CD4-positive, alpha-beta T cell treated with Interleukin-6 at 100 ng/mL for 8 hours (primary cell): ENCODE data around the gene AGPS.
"Not testable (repeated sequence)": the region's sequence is repeated elsewhere in the genome, so short reads cannot be mapped to it uniquely, and the experiment has no call there.

Experiments used
- DNase-seq: peaks from one replicate; pipeline ENCODE4 v3.0.0-alpha.2; 2020; ENCODE audit warnings: mixed read lengths, low spot score

AGPS gene

DNA sequence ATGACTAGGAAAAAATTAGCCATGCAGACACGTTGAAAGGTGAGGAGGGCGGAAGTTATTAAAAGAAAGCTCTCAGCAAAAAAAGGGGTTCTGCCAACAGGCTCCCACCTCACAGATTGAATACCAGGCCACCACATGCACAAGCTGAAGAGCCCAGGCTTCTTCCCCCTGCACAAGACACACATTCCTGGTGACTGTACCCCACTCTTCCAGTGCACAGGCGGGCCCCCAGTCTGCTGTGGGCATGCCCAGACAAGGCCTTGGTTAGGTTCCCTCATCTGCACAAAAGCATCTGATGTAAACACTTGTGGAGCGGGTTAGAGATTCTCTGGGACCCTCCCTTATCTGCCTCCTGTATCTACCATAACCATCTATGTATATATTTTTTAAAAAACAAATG lies 81.7 kb downstream of the AGPS start:
- no peak for DNase-seq

DNA sequence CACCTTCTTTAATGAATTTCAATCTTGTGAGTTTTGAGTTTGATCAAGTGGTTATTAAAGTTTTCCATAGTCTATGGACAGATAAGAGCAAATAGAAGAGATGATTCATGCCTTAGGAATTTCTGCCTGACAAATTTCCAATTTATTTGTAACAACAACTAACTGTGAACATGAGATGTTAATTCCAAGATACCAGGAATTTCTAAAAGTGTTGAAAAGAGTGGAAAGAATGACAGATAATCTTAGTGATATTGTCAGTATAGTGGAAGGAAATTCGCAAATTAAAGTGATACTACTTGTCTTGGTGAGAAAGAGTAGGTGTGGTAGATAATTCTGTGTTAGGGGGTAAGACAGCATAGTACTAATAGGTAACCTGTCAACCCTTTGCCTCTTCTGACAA lies 82.4 kb downstream of the AGPS start:
- no peak for DNase-seq

DNA sequence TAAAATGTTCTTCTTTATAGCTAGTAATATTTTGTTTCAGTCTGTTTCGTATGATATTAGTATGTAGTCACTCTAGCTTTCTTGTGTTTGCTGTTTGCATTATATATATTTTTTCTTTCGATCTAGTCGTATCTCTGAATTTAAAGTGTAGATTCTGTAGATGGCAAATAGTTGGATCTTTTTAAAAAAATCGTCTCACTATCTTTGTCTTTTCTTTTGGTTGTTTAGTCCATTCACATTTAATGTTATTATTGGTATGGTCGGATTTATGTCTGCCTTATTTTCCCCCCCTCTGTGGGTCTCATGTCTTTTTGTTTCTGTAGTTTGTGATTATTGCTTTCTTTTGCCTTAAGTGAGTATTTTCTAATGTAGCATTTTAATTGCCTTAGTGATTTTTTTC lies 84.3 kb downstream of the AGPS start:
- no peak for DNase-seq

DNA sequence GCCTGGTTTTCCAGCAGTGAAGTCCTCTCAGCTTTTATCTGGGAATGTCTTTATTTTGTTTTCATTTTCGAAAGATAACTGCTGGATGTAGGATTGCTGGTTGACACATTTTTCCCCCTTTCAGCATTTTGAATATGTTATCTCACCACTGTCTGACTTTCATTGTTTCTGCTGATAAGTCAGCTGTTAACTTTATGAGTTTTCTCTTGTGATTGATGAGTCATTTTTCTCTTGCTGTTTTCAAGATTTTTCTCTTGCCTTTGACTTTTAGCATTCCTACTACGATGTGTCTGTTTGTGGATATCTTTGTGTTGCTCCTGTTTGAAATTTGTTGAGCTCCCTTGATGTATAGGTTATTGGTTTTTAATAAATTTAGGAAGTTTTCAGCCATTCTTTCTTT lies 85.5 kb downstream of the AGPS start:
- DNase-seq, result no peak

DNA sequence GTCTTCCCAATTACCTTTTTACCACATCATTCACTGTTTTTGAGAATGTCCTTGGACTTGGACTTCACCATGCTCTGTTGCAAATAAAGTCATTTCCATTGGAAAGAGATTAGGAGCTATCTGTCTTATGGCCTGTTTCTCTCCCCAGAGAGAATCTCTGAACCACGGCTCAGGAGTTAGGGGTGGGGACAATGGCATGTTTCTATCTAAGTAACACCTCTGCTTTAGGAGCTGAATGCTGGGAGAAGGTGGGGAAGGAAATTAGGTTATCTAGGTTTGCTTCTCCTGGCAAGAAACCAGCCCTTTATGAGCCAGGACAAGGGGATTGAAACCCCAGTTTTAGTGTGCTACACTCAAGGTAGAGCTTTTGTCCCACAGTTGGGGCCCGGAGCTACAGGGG lies 86.3 kb downstream of the AGPS start:
- no peak for DNase-seq

DNA sequence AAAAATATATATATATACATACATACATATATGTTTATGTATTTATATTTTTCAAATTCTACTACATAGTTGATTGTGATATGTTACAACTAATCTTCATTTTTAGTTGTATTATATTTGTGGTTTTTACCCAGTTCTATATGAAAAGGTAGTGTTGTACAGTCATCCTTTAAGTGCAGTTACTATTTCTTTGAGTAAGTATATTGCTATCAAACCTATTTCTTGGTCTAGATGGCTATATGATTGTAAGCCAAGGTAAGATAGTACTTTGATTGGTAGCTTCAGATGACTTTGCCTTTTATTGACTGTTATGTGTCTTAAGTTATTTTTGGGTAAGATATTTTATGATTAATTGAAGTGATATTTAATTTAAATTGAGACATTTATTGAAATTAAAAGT lies 89.6 kb downstream of the AGPS start:
- DNase-seq, result no peak

DNA sequence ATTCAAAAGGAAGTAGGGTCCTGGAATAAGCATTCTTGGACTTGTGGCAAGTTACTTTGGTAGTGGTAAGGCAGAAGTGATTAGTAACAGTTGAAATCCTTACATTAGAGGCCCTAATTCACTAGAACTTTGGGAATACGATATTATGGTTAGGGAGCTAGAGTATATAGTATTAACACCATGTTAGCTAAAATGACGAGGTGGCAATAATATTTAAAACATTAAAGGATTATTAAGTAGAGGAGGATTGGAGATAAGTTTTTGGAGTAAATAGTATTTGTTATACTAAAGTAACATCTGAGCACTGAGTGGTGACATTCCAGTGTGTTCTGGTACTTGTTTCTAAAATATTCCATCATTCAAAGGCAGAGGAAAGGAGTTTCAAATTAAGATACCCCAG lies 91.0 kb downstream of the AGPS start:
- no peak for DNase-seq

DNA sequence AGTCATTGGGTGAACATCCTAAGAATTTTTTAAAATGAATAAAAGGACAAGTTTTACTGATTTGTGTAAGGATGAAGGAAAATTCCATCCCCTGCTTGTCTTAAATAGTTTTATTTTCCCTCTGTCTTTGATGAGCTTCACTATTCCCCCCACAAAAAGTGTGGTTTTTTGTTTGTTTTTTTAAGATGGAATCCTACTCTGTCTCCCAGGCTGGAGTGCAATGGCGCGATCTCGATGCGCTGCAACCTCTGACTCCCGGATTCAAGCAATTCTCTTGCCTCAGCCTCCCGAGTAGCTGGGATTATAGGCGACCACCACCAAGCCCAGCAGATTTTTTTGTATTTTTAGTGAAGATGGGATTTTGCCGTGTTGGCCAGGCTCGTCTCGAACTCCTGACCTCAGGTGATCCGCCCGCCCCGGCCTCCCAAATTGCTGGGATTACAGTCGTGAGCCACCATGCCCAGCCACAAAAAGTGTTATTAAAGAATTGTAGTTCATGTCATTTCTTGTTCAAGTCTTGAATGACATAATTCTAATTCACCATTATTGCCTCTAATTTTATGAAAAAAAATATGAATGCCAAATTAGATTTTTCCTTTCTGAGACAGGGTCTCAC lies 91.7 kb downstream of the AGPS start:
- no peak for DNase-seq

DNA sequence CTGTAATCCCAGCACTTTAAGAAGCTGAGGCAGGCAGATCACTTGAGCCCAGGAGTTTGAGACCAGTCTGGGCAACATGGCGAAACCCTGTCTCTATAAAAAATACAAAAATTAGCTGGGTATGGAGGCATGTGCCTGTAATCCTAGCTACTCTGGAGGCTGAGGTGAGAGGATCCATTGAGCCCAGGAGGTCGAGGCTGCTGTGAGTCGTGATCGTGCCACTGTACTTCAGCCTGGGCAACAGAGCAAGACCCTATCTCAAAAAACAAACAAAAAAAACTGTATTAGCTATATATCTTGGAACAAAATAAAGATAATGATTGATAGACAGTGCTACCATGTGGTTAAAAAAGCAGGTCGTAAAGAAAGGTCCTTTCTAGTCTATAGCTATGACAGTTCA lies 93.1 kb downstream of the AGPS start:
- DNase-seq, result not testable (repeated sequence)

DNA sequence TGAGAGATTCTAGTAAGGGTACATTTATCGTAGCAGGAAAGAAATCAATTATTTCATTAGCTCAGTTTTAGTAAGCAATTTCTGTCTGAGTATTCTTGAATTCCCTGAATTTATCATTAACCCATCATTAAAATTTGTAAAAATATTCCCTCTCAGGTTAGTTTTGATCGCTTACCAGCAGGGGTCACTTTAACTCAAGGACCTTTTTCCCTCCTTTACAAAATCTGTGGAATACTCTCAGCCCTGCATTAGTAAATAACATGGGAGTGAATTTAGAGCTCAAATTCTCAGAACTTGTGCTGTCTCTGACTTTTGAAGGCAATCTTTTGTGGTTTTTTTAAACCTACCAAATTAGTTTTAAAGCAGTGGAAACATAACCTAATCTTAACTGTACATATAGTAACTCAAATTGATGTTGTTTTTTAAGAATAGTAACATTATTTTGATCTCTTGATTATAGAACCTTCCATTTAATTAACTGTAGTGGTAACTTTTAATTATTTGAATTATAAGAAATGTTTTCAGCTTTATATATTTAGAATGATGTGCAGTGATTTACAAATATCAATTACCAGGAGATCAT lies 97.2 kb downstream of the AGPS start:
- DNase-seq, result no peak

DNA sequence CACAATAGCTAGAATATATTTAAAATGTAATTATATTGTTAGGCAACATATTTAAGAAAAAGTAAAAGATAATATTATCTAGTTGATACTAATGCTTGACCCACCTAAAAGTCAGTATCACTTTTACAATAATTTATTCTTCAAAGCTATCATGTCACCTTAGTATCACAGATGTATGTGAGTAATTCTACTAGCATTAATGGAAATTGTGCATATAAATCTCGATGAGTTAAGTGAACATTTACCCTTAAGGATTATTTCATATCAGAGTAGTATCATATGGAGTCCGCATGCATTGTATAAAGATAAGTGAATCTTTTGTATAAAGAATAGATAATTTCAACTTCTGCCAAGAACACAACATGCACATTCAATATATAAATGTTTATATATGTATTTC lies 103.4 kb downstream of the AGPS start:
- DNase-seq, result no peak

DNA sequence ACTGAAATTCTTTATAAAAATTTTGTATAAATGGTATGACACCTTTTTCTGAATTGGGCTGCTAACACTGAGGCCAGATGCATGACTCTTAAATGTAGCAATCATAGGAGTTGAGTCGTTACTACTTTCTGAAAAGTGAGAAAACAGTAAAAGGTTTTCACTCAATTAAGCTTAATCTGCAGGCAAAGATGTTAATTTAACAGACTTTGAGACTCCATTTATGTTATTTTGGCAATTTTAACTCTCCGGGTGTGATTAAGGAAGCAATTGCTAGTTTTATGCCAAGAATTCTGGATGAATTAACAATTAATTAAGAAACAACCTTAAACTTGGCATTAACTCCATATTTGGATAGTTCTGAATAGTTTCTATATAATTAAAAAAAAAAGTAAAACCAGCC lies 104.3 kb downstream of the AGPS start:
- no peak for DNase-seq

DNA sequence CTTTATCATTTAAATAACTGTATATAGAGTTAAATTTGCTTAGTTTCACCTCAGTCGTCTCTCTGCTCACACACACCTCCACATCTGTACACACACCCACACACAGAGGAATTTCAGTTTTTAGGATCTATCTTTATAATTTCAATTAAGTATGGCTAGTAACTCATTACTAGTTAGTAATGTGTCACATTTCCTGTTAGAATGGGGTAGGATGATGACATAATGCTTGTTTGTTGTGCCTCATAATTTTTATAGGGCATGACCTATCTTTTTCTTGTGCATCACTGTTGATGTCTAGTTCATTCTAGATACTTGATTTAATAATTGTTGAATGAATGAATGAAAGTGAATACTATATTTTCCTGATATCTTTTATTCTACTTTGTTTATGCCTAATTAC lies 108.6 kb downstream of the AGPS start:
- no peak for DNase-seq

DNA sequence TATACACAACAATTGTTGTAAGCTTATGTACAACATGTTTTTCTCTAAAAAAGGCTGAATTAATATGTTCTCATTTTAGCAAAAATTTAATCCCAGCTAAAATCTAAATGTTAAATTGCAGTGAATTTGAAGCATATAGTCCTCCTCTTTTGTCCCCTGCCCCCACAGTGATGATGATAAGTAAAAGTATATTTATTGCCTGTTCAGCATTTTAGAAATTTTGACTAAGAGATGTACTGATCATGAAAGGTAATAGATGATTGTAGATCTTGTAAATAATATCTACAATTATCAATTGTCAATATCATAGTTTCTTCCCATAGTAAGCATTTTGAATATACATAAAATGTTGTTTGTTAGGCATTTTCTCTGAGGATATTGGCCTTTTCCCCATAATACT lies 113.9 kb downstream of the AGPS start:
- DNase-seq, result no peak

DNA sequence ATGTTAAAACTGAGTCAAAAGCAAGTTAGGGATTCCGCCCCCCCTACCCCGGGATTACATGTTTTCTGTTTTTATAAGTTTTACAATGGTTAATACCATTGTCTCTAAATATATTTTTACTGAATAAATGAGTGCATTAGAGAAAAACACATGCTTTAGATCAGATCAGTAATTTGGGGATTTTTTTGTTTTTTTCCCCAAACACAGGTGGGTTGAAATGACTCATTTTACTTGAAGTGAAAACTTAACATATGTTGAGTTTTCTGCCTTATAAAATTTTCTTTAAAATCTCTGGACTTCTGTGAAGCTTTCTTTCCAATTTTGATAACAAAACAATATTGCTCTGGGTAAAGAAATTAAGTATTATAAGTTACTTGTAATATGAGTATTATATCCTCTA lies 114.4 kb downstream of the AGPS start:
- DNase-seq, result no peak

DNA sequence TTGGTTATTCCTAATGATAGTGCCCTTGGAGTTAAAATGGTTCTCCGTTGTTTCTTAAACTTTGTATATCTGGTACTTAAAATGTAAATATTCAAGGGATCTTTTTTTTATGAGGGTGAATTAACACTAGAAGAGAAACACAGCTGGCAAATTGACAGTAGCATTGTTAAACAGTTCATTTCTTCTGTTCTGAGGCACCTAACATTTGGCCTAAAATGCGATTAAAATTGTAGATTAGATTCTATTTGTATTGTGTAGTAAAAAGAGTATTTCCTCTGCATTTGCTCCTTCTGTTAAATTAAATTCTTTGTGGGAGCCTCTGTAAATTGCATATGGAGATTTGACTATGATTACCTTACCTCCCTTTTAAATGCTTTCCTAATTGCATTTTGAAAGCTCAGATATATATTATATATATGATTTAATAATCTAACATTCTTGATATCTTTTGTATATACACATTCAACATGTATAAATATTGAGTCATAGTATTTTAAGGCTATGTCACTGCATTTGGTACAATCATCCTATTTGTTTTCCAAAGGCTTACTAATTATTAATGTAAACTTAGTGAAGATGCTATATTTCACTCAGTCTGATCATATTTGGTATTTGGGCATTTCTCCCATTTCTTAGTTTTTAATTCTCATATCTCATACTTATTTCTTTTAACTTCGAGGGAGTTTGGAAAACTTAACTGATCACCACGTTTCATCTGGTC lies 124.4 kb downstream of the AGPS start:
- no peak for DNase-seq

DNA sequence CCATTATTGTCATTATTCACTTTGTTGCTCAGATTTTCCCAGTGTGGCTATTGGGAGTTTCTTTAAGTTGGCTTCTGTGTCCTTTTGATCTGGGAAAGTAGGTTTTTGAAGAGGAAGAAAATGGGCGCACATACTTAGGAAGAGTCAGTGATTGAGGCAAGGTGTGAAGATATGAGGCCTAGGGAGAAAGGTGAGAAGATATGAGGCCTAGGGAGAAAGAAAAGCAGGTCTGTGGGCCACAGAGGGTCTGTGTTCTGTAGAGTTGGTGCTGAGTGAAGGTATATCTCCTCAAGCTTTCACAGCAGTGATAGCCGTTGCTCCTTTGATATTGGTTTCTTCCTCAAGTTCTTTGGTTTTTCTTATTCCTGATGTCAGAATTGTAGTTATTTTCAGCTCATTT lies 126.2 kb downstream of the AGPS start:
- DNase-seq, result no peak

DNA sequence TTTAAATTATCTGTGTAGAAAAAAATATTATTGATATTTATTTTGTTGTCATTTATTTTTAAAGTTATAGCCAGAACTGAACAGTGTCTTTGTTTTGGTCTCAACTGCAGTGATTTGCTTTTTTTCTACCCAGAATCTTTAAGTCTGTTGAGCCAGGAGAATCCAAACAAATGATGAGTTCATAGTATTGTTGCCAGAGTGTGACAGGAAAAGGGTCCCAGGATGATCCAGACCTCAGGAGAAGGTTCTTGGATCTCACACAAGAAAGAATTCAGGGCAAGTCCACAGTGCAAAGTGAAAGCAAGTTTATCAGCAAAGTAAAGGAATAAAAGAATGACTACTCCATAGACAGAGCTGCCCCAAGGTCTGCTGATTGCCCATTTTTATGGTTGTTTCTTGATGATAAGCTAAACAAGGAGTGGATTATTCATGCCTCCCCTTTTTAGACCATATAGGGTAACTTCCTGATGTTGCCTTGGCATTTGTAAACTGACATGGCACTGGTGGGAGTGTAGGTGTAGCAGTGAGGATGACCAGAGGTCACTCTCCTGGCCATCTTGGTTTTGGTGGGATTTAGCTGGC lies 127.1 kb downstream of the AGPS start:
- DNase-seq, result no peak

DNA sequence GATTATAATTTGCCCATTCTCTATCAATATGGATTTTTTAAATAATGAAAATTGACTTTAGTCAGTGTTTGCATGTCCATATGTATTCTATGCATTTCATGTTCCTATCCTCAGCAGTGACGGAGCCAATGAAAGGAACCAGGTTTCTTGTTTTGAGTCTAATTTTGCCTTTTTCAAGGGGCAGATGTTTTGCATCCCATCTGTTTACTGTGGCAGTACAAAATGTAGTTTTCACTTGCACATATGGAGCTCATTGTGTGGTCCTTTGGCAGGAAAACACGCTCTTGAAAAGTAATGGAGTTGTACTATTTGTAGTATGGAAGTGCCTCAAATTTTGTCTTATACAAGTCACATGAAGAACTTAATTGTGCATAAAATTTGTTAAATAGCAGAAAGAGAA lies 127.8 kb downstream of the AGPS start:
- DNase-seq, result no peak

DNA sequence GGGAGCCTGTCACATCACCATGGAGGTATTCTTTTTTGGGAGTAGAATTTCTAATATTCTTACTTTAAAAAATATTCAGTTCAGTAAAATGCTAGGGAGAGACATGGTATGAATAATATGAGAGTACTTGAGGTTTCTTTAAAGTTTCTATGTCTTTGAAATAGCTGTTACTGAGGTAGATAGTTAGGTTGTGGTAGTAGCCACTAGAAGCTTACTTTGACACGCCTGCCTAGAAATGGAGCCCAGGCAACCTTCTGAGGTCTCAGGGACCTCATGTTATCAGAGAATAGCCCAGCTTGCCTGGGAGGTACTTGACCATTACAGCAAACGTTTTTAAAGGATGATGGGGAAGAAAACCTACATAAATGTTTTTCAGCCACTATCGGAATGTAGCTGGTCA lies 131.2 kb downstream of the AGPS start:
- DNase-seq, result no peak

DNA sequence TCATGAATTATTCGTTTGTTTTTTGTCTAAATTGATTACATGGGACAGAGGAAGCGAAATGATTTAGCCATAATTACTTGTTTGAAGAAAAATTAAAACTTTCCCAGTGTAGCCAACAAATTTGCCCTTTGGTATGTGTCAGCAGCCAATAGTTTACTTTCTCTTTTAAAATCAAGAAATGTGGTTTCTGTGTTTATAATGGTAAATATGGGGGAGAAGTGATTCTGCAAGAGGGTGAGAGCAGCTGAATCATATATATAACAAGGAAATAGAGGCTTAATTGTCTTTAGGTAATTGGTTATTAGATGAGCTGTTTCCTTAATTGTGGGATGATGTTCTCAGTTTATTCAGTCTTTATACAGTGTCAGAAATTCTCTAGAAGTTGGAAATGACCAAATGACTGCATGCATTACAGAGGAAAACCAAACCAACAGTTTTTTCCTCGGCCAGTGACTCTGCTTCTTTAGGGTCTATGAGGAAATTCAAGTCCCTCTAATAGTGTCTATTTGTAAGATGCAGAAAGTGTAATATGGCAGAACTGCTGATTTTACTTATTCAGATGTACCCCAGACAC lies 132.9 kb downstream of the AGPS start:
- DNase-seq, result no peak

DNA sequence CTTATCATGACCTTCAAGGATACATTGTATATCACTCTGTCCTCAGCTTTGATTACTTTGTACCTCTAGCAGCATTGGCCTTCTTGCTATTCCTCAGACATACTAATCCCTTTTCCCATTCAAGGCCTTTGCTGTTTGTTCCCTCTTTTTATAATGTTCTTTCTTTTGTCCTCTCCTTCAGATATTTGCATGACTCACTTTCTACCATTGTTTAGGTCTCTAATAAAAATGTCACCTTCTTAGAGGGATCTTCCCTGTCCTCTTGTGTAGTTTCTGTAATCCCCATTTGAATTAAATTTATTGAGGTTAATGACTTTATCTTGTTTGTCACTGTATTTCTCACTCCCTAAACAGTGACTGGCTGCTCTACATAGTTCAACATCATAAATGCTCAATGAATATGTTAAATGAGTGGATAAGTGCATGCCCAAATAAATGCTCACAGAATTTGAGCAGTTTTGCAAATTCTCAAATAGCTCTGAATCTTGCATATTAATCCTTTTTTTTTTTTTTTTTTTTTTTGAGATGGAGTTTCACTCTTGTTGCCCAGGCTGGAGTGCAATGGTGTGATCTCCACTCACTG lies 135.9 kb downstream of the AGPS start:
- DNase-seq, result no peak

DNA sequence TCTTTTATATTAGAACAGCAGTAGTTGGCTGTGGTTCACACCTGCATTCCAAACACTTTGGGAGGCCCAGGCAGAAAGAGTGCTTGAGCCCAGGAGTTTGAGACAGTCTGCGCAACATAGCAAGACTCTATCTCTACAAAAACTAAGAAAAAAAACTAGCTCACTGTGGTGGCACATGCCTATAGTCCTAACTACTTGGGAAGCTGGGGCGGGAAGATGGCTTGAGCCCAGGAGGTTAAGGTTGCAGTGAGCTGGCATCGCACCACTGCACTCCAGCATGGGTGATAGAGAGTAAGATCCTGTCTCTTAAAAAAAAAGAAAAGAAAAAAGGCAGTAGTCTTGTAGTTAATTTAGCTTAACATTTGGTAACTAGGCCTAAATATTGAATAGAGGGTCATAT lies 136.6 kb downstream of the AGPS start:
- DNase-seq, result no peak
